HG02870 (cell line): ENCODE data around the gene RAB31.

ENCODE experiments used
- ATAC-seq: cut with Tn5 transposase; IDR thresholded peaks from one replicate; pipeline ENCODE4 v1.9.1; 2021; ENCODE audit warnings: mild to moderate bottlenecking, moderate library complexity; ENCODE audit not compliant: unreplicated experiment

RAB31 gene

GRCh38 chr18:9811978-9812377 is 103.9 kb downstream of the RAB31 start:
- ATAC-seq: no peak

DNA sequence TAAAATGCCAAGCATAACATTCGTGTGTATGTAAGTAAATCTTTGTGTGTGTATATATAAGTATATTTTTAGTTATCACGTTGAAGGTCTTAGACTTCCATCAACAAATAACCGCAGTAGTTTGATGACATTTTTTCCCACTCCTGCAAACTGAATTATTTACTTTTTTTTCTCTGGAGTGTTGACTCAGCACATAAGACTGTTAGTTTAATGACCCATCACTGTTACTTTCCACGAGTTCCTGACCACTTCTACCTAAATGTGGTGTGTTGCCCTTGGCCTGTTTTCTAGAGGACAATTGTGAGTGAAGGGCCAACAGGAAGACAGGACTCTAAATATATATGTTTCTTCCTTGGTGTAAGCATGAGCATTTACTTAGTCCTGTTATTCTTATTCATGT is 106.3 kb downstream of the RAB31 start:
- no peak for ATAC-seq

DNA sequence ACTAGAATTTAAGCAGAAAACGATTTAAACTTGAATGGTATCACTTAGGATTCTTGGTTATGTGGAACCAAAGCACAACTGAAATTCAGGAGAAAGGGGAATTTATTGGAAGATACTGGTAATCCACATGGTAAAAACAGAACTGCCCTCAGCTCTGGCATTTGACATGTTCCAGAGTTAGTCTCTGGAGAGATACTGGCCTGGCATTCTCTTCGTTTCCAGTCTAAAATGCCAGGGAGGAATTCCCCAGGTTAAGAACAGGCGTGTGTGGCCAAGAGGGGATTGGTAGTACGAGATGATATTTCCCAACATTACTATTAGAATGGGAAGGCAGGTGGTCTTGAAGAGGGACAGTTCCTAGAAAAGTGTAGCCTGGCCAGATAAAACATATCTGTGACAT is 109.2 kb downstream of the RAB31 start:
- ATAC-seq: no peak

GRCh38 chr18:9817725-9818422 is 109.8 kb downstream of the RAB31 start:
- ATAC-seq: no peak

GRCh38 chr18:9818423-9818734 is 110.3 kb downstream of the RAB31 start:
- ATAC-seq: no peak

DNA sequence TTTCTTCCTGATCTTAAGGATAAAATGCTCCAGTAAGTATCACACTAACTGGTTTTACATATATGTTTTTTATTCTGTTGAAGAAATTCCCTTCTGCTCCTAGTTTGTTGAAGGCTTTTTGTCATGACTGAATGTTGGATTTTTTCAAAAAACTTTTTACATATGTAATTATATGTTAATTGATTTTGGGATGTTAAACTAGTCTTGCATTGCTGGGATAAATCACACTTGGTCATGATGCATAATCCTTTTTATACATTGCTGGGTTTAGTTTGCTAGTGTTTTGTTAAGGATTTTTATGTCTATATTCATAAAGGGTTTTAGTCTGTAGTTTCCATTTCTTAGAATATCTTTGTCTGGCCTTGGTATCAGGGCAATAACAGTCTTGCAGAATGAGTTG is 112.0 kb downstream of the RAB31 start:
- no peak for ATAC-seq

DNA sequence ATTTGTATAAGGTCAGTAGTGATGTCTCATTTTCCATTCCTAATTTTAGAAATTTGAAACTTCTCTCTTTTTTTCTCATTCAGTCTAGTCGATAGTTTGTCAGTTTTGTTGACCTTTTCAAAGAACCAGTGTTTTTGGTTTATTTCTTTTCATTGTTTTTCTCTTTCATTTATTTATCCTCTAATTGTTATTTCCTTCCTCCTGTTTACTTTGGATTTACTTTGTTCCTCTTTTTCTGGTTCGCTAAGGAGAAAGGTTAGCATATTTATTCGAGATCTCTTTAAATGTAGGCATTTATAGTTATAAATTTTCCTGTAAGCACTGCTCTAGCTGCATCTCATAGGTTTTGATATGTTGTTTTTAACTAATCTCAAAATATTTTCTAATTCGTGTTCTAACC is 112.6 kb downstream of the RAB31 start:
- no peak for ATAC-seq

GRCh38 chr18:9822587-9823185 is 114.6 kb downstream of the RAB31 start:
- no peak for ATAC-seq

GRCh38 chr18:9823805-9824473 is 115.8 kb downstream of the RAB31 start:
- ATAC-seq: no peak

DNA sequence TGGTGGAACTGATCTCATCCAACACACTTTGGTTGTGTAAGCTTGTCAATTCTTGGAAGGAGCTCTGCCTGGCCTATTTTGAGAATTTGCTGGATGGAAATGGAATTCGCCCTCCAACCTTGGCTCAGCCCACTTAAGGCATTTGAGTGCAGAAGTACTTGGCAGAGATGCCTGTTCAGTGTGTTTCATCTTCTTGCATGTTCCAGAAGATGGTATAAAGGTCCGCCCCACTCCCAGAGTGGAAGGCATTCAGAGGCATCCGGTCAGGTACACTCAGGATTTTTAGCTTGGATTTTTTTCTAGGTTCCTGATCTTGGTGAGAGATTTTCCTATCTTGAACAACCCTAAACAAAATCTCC is 116.4 kb downstream of the RAB31 start:
- no peak for ATAC-seq

DNA sequence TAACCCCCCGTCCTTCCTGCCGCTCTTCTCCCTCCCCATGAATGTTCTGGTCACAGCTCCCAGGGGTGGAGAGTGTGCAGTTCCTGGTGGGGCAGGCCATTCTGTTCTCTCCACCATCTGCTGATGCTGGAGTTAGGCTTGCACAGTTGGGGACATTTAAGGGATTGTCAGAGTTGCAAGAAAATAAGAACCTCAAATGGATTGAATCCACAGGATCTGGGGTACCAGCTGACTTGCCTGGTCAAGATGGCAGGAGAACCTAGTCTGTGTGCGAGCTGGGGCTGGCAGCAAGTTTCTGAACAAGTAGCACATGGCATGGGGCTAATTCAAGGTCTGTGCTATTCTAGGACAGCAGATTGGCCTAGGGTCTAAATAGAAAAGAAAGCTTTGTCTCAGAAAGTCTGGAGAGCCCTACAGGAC is 116.9 kb downstream of the RAB31 start:
- ATAC-seq: no peak

DNA sequence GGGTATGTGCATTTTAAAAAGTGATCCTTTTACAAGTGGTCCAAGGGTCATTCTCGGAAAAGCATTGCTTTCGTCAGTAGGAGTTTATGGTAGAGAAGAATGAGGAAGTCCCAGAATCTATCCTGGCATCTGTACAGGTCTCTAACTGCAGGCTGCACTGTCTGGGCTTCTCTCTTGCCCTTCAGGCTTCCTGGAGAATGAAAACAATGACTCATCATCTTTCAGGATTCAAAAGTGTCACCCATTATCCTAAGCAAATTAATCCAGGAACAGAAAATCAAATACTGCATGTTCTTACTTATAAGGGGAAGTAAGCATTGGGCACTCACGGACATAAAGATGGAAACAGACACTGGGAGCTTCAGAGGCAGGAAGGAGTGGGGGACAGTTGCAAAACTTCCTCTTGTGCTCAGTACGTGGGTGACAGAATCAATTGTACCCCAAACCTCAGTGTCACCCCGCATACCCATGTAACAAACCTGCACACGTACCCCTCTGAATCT is 117.5 kb downstream of the RAB31 start:
- no peak for ATAC-seq

GRCh38 chr18:9826685-9827084 is 118.6 kb downstream of the RAB31 start:
- ATAC-seq: no peak

GRCh38 chr18:9827211-9827792 is 119.2 kb downstream of the RAB31 start:
- ATAC-seq: no peak

GRCh38 chr18:9827793-9828505 is 119.8 kb downstream of the RAB31 start:
- no peak for ATAC-seq

DNA sequence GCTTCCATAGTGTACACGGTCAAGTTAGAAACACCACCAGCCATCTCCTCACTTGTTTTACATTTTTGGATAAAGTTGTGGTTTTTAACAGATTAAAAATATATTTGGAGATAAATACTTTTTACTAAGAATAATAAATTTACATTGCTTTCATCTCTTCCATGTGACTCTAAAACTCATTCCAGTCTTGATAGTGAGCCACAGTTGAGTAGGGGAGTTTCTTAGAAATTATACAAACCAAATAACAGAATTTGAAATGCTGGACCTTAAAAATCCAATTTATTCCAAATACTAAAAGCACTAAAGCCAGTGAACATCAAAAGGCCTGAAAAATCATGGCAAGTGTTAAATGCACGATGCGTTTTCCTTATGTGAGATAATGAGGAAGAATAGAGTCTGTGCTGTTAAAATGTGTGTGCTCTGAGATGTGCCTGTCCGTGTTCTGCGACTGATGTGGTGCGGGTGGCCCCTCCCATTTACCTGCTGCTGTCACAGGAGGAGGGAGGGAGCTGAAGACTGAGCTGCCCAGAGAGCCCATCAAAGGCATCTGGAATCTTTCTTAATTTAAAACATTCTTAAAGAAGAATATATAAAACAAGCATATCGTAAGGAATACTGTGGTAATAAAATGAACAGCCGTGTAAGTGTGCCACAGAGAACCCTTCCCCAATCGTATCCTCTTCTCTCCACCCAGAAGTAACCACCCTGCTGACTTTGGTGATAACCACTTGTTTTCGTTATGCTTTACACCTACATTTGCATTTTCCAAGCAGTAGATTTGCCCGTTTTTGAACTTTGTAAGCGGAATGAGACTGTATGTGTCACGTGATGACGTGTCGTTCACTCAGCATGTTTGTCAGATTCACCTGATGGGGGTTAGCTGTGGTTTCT is 120.7 kb downstream of the RAB31 start:
- ATAC-seq: no peak

GRCh38 chr18:9829397-9829712 is 121.3 kb downstream of the RAB31 start:
- ATAC-seq: no peak

GRCh38 chr18:9831036-9831722 is 123.1 kb downstream of the RAB31 start:
- ATAC-seq: no peak

- ATAC-seq: no peak
Observed at GRCh38 chr18:9831723-9832199, 123.7 kb downstream of the RAB31 start.

DNA sequence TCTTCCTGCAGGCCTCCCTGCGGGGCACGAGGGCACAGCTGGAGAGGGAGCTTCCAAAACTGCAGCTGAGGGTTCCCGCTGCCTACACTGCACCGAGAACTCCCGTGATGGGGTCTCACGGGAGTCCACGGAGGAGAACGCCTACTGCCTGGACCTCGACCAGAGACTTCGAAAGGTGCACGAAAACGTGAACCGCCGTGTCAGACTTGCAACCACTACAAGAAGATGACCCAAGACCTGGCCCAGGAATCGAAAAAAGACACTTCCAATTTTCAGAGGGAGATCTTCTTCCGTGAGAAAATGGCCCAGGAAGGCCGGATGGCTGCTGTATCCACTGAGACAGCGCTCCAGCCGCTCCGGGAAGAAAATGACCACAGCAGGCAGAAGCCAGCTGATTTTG is 124.8 kb downstream of the RAB31 start:
- no peak for ATAC-seq
